CD8-positive, alpha-beta memory T cell (primary cell): ENCODE data around the gene LRFN4. TPM values are rescaled to one million over a fixed set of nuclear protein-coding genes. Genes with fewer than 3 reads are reported as not detected.

ENCODE experiments used
- CTCF ChIA-PET: fragments of 350-600 bp; sonication (Branson Sonifier 250); formaldehyde crosslinking; loops from one replicate; lab custom pipeline; 2021; ENCODE audit warnings: antibody characterized with exemption; lab: Charles Lee
- POLR2A ChIA-PET: fragments of 350-600 bp; sonication (Branson Sonifier 250); formaldehyde crosslinking; loops from one replicate; lab custom pipeline; 2021; ENCODE audit warnings: antibody characterized with exemption; lab: Charles Lee
- DNase-seq, 5 donors: peaks; one replicate each; pipeline versions ENCODE4 v3.0.0 to v3.0.0-alpha.2; 2020 to 2022; ENCODE audit warnings: mixed read lengths in 1 of 5
- H3K27ac ChIP-seq: one replicate; pipeline ENCODE4 v1.7.0; 2013; ENCODE audit warnings: low read depth, mild to moderate bottlenecking, low read length, moderate library complexity
- H3K27me3 ChIP-seq: 2 replicates; pipeline ENCODE4 v1.7.0; 2013; ENCODE audit warnings: low read length, mild to moderate bottlenecking; ENCODE audit not compliant: insufficient read depth, poor library complexity, severe bottlenecking
- H3K36me3 ChIP-seq: 2 replicates; pipeline ENCODE4 v1.7.0; 2013; ENCODE audit warnings: mild to moderate bottlenecking, low read length, moderate library complexity; ENCODE audit not compliant: insufficient read depth
- H3K4me1 ChIP-seq: 2 replicates; pipeline ENCODE4 v1.7.0; 2013; ENCODE audit warnings: mild to moderate bottlenecking, low read length, moderate library complexity; ENCODE audit not compliant: insufficient read depth
- H3K4me3 ChIP-seq: 2 replicates; pipeline ENCODE4 v1.7.0; 2013; ENCODE audit warnings: mild to moderate bottlenecking, low read length
- H3K9me3 ChIP-seq: 2 replicates; pipeline ENCODE4 v1.7.0; 2013; ENCODE audit warnings: mild to moderate bottlenecking, low read length
- H3K27ac Mint-ChIP-seq, 8 donors: one replicate each; pipeline ENCODE4 v1.8.0; 2020 to 2021; ENCODE audit warnings: mixed read lengths in 8 of 8, mild to moderate bottlenecking in 6 of 8, inconsistent platforms in 3 of 8, moderate library complexity in 3 of 8
- H3K27me3 Mint-ChIP-seq, 2 donors: one replicate each; pipeline ENCODE4 v1.8.0; 2020 to 2021; ENCODE audit warnings: mixed read lengths in 2 of 2, mild to moderate bottlenecking in 1 of 2, moderate library complexity in 1 of 2
- H3K36me3 Mint-ChIP-seq, 3 donors: one replicate each; pipeline ENCODE4 v1.8.0; 2020 to 2021; ENCODE audit warnings: mixed read lengths in 3 of 3, inconsistent platforms in 1 of 3, mild to moderate bottlenecking in 1 of 3
- H3K4me1 Mint-ChIP-seq, 3 donors: one replicate each; pipeline ENCODE4 v1.8.0; 2020 to 2021; ENCODE audit warnings: mixed read lengths in 3 of 3, inconsistent platforms in 1 of 3, mild to moderate bottlenecking in 1 of 3
- H3K4me3 Mint-ChIP-seq, 7 donors: one replicate each; pipeline ENCODE4 v1.8.0; 2020 to 2021; ENCODE audit warnings: mixed read lengths in 7 of 7, mild to moderate bottlenecking in 6 of 7, moderate library complexity in 4 of 7, inconsistent platforms in 2 of 7
- H3K9me3 Mint-ChIP-seq, 5 donors: one replicate each; pipeline ENCODE4 v1.8.0; 2020 to 2022; ENCODE audit warnings: mixed read lengths in 5 of 5, mild to moderate bottlenecking in 3 of 5, moderate library complexity in 2 of 5, inconsistent platforms in 1 of 5
- polyA plus RNA-seq: library from polyadenylated mRNA; unstranded; fragments of 300-500 nt; fragmentation: Illumina TruSeq; gene quantifications from one replicate; pipeline ENCODE4 v1.2.3, GENCODE V29; 2021
- total RNA-seq, 2 experiments: library from RNA; stranded (reverse); gene quantifications; one replicate each; pipeline ENCODE4 v1.2.3, GENCODE V29; 2021

The LRFN4 gene
- total and polyA plus RNA-seq, 3 experiments from 2014 or later = 2.2 to 42.8 (median 35.5) TPM

DNA sequence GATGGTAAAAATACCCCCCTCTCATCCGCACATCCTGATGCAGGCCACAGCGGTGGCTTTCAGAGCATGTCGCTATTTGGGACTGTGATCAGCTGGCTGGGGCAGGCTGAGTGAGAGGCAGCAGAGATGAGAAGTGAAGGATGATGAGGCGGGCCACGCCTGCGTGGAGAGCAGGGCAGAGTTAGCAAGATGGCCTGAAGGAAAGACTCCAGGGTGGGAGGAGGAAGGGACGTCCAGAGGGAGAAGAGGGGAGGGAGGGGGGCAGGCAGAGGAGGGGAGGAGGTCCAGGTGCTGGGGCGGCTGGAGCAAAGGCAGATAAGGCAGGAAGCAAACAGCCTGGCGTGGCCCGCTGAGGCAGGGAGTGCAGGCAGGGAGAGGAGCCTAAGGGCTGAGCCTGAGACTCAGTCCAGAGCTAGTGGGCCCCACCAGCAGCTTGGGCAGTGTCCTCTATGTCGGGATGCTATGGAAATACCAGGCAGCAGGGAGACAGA, 29.1 kb downstream of the LRFN4 start:
- no peaks in the 10 kb centered on the region for H3K9me3 ChIP-seq
- ChIA-PET POLR2A (interaction anchor here (0.7 kb wide), 1 partner anchor 223 kb away, joined by 4 read pairs; no protein-coding TSS in a partner anchor), CTCF (no interaction called here)
- H3K4me1 ChIP-seq = peaks cover under 1% of the 10 kb centered on the region
- Mint-ChIP-seq H3K4me1 (peaks cover under 1 to 4% (median 1%) of the 10 kb centered on the region in 3 donors), H3K4me3 (no peak overlapping the region), H3K36me3 (no peaks in the 10 kb centered on the region), H3K9me3 (no peaks in the 10 kb centered on the region), H3K27ac (no peak overlapping the region), H3K27me3 (peaks cover 0 to 5% of the 10 kb centered on the region in 2 donors)
- no peaks in the 10 kb centered on the region for H3K27me3 ChIP-seq
- no peaks in the 10 kb centered on the region for H3K36me3 ChIP-seq
- H3K27ac ChIP-seq = no peak overlapping the region
- no peak for DNase-seq
- H3K4me3 ChIP-seq = no peak overlapping the region

- Mint-ChIP-seq H3K4me3 (no peak overlapping the region), H3K36me3 (no peaks in the 10 kb centered on the region)
- CTCF ChIA-PET = no interaction called here
Measured at GRCh38 chr11:66886671-66887221, 29.9 kb downstream of the LRFN4 start.

DNA sequence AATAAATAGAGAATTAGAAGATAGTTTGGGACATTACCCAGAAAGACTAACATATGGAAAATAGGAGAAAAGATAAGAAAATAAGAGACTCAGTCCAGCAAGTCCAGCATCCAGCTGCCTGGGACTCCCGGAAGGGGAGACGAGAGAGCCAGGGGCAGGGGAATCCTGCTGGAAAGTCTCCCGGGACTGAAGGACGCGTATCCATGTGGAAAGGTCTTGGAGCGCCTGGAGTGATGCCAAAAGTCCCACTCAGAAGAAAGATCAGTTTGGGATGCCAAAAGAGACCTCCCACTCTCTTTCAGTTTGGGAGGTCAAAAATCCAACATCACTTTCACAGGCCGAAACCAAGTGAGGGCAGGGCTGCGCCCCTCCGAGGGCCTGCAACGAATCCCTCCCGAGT, 30.7 kb downstream of the LRFN4 start:
- Histone ChIP-seq H3K27me3 (no peaks in the 10 kb centered on the region), H3K27ac (no peak overlapping the region), H3K9me3 (no peaks in the 10 kb centered on the region), H3K4me1 (no peaks in the 10 kb centered on the region), H3K36me3 (no peaks in the 10 kb centered on the region), H3K4me3 (no peak overlapping the region)
- Mint-ChIP-seq H3K27ac (no peak overlapping the region), H3K27me3 (peaks cover 5 to 6% of the 10 kb centered on the region in 2 donors), H3K36me3 (no peaks in the 10 kb centered on the region), H3K9me3 (no peaks in the 10 kb centered on the region), H3K4me3 (no peak overlapping the region), H3K4me1 (no peaks in the 10 kb centered on the region)
- DNase-seq = no peak
- ChIA-PET POLR2A (no interaction called here), CTCF (no interaction called here)

More at GRCh38 chr11:66886671-66887221, 29.9 kb downstream of the LRFN4 start:
- Histone ChIP-seq H3K27me3 (no peaks in the 10 kb centered on the region), H3K4me3 (no peak overlapping the region), H3K9me3 (no peaks in the 10 kb centered on the region), H3K4me1 (no peaks in the 10 kb centered on the region), H3K27ac (no peak overlapping the region), H3K36me3 (no peaks in the 10 kb centered on the region)
- Mint-ChIP-seq H3K27ac (no peak overlapping the region), H3K4me1 (no peaks in the 10 kb centered on the region), H3K27me3 (peaks cover under 1 to 5% of the 10 kb centered on the region in 2 donors), H3K9me3 (no peaks in the 10 kb centered on the region)
- POLR2A ChIA-PET = no interaction called here
- no peak for DNase-seq

DNA sequence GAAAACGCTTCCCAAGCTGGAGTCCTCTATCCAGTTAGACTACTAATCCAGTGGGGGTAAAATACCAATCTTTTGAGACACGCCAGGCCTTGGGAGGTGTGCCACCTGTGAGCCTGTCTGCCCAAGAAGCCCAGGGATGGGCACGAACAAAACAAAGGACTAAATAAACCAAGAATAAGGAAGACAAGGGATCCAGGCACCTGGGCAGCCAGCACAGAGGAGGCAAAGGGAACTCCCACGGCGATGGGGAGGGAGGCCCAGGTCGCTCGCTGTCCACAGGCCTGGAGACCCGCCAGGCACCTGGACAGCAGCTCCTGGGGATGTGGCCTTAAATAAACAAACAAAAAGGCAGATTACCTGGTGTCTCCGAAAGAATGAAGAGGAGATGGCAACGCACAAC, 31.4 kb downstream of the LRFN4 start:
- Mint-ChIP-seq H3K4me1 (no peaks in the 10 kb centered on the region), H3K4me3 (no peak overlapping the region)
- no peak overlapping the region for H3K27ac ChIP-seq

GRCh38 chr11:66889960-66890359, 33.1 kb downstream of the LRFN4 start:
- ChIA-PET POLR2A (no interaction called here), CTCF (no interaction called here)
- peaks cover 6 to 18% of the 10 kb centered on the region in 2 donors for H3K27me3 Mint-ChIP-seq
- no peaks in the 10 kb centered on the region for H3K36me3 ChIP-seq
- H3K27me3 ChIP-seq = no peaks in the 10 kb centered on the region
- H3K4me1 Mint-ChIP-seq = no peaks in the 10 kb centered on the region
- no peak overlapping the region for H3K27ac ChIP-seq
- H3K4me3 Mint-ChIP-seq = no peak overlapping the region
- H3K4me1 ChIP-seq = no peaks in the 10 kb centered on the region
- no peaks in the 10 kb centered on the region for H3K36me3 Mint-ChIP-seq
- H3K9me3 ChIP-seq = no peaks in the 10 kb centered on the region
- H3K9me3 Mint-ChIP-seq = no peaks in the 10 kb centered on the region
- no peak overlapping the region for H3K27ac Mint-ChIP-seq
- no peak for DNase-seq
- H3K4me3 ChIP-seq = no peak overlapping the region

More for the DNA sequence above, 31.4 kb downstream of the LRFN4 start:
- H3K4me1 ChIP-seq = no peaks in the 10 kb centered on the region
- H3K27me3 ChIP-seq = no peaks in the 10 kb centered on the region
- CTCF ChIA-PET = no interaction called here
- POLR2A ChIA-PET = no interaction called here
- Mint-ChIP-seq H3K36me3 (no peaks in the 10 kb centered on the region), H3K27me3 (peaks cover 5 to 9% of the 10 kb centered on the region in 2 donors), H3K9me3 (no peaks in the 10 kb centered on the region), H3K27ac (peak overlapping the region in 2 of 8 donors; percentile 47 to 58)
- no peaks in the 10 kb centered on the region for H3K36me3 ChIP-seq
- DNase-seq = no peak
- no peak overlapping the region for H3K4me3 ChIP-seq
- H3K9me3 ChIP-seq = no peaks in the 10 kb centered on the region

DNA sequence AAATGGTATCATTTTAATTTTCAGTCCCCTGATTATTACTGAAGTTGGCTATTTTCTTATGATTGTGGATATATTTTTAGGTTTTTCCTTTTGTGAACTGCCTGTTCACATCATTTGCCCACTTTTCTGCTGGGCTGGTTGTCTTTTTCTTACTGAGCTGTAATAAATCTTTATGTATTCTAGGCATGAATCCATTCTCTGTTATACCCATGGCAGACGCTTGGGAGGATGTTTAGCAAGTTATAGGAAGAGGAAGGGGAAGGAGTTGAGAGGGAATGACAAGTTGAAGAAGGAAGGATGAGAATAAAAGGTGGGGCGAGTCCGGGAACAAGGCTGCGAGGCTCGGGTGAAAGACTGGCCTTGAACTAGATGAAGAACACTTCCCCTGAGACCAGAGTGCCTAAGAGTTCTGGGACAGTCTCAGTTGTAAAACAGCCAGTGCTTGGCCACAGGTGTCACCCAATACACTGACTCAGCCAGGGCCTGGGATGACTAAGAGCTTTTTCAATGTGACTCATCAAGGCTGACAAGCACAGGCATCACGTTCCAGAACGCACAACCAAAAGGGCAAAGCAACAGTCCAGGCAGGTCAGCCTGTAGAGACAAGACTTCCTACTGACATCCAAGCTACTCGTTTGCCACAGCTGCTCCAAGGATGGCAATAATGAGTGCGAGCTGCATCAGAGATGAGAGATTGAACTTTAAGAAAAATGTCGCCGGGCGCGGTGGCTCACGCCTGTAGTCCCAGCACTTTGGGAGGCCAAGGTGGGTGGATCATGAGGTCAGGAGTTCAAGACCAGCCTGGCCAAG, 35.2 kb downstream of the LRFN4 start:
- ChIA-PET CTCF (no interaction called here), POLR2A (no interaction called here)
- Mint-ChIP-seq H3K4me1 (no peaks in the 10 kb centered on the region), H3K9me3 (no peaks in the 10 kb centered on the region), H3K27ac (no peak overlapping the region), H3K4me3 (no peak overlapping the region), H3K36me3 (no peaks in the 10 kb centered on the region), H3K27me3 (peaks cover 2 to 18% of the 10 kb centered on the region in 2 donors)
- Histone ChIP-seq H3K36me3 (no peaks in the 10 kb centered on the region), H3K27me3 (no peaks in the 10 kb centered on the region), H3K4me3 (no peak overlapping the region), H3K9me3 (no peaks in the 10 kb centered on the region), H3K27ac (peak overlapping the region; percentile 26), H3K4me1 (no peaks in the 10 kb centered on the region)
- DNase-seq = no peak

- H3K9me3 ChIP-seq = no peaks in the 10 kb centered on the region
- Mint-ChIP-seq H3K4me3 (no peak overlapping the region), H3K4me1 (no peaks in the 10 kb centered on the region), H3K9me3 (no peaks in the 10 kb centered on the region), H3K36me3 (no peaks in the 10 kb centered on the region), H3K27me3 (peaks cover 2 to 18% of the 10 kb centered on the region in 2 donors), H3K27ac (no peak overlapping the region)
- no peak overlapping the region for H3K27ac ChIP-seq
- POLR2A ChIA-PET = no interaction called here
- CTCF ChIA-PET = no interaction called here
- no peak overlapping the region for H3K4me3 ChIP-seq
- H3K4me1 ChIP-seq = no peaks in the 10 kb centered on the region
- DNase-seq = no peak
- no peaks in the 10 kb centered on the region for H3K36me3 ChIP-seq
- no peaks in the 10 kb centered on the region for H3K27me3 ChIP-seq
Measured at GRCh38 chr11:66892911-66893310, 36.0 kb downstream of the LRFN4 start.

DNA sequence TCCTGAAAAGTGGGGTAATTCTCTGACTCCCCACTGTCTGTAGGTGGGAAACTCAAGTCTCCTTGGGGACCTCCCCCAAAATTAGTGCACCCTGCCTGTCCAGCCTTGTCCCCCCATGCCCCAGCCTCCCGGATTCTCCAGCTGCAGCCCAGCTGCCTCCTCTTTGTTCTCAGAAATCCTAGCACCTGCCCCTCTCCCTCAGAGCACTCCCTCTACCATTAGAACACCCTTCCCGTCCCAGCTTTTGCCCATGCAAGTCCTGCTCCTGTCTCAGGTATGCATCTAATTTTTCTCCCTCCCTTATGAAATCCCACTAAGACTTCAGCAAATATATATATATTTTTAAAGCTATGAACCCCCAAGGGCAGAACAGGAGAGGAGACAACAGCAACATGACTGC, 37.3 kb downstream of the LRFN4 start:
- Histone ChIP-seq H3K36me3 (no peaks in the 10 kb centered on the region), H3K4me3 (no peak overlapping the region), H3K27ac (no peak overlapping the region), H3K27me3 (no peaks in the 10 kb centered on the region), H3K4me1 (no peaks in the 10 kb centered on the region), H3K9me3 (no peaks in the 10 kb centered on the region)
- Mint-ChIP-seq H3K27ac (no peak overlapping the region), H3K27me3 (peaks cover 2 to 18% of the 10 kb centered on the region in 2 donors), H3K4me1 (no peaks in the 10 kb centered on the region), H3K4me3 (no peak overlapping the region), H3K9me3 (no peaks in the 10 kb centered on the region), H3K36me3 (no peaks in the 10 kb centered on the region)
- DNase-seq = no peak
- ChIA-PET CTCF (no interaction called here), POLR2A (no interaction called here)
